IPS-18c (cell line): ENCODE results near the gene RFX8.
"Not testable (repeated sequence)": the region's sequence is repeated elsewhere in the genome, so short reads cannot be mapped to it uniquely, and the experiment has no call there.

Experiments used
- H3K4me3 ChIP-seq: 2 replicates; pipeline ENCODE4 v1.7.0; 2013; ENCODE audit warnings: low read depth, mild to moderate bottlenecking, low read length, moderate library complexity; ENCODE audit not compliant: insufficient read depth
- H3K9me3 ChIP-seq: one replicate; pipeline ENCODE4 v1.6.1; 2013; ENCODE audit warnings: mild to moderate bottlenecking, low read length, moderate library complexity; ENCODE audit not compliant: control insufficient read depth, insufficient read depth

The RFX8 gene

DNA sequence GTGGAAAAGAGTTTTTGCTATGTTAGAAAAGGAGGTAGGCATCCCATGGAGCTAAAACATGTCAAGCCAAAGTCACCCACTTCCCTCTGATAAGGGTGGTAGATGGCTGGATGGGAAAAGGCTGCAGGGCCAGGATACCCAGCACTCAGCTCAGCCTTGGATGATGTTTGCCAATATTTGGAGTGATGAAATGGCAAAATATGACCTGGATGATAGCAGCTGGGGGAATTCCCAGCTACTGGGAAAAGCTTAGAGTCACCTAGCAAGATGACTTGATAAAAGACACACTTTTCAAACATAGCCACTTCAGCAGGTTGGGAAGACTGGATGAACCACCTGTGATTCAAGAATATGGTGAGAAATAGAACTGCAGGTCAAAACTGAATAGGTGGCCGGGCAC lies 10.1 kb downstream of the RFX8 start:
- Histone ChIP-seq H3K9me3 (no peaks in the 10 kb centered on the region), H3K4me3 (no peak overlapping the region)

DNA sequence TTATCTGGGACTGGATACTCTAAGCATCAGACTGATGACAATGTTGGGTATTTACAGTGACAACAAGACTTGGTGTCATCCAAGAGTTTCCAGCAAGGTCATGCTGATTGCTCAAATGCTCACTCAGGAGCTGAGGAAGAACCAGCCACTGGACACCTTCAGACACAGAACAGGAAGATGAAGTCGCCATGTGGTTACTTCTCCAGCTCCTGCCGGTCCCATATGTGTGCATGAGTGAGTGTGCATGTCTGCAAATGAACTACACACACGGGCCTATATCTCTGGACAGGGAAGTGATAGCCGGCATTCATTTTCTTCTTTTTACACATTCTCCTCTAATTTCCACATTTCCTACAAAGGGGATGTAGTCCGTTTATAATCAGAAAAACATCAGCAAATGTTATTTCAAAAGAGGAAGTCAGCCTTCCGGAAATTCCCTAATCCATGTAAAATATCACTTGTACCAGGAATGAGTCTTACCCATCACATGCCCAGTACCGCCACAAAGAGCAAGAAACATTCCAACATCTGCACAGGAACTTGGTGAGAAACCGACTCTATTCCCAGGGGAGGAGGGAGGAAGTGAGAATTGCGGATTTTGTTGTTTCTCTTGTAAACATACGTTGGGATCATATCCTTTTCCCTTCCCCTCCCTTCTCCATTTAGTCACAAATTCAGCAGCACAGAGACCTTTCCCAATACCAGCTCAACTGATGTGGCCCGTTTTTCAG lies 10.8 kb downstream of the RFX8 start:
- no peak overlapping the region for H3K4me3 ChIP-seq
- no peaks in the 10 kb centered on the region for H3K9me3 ChIP-seq

- no peaks in the 10 kb centered on the region for H3K9me3 ChIP-seq
Measured at GRCh38 chr2:101463421-101463820, 11.5 kb downstream of the RFX8 start.

DNA sequence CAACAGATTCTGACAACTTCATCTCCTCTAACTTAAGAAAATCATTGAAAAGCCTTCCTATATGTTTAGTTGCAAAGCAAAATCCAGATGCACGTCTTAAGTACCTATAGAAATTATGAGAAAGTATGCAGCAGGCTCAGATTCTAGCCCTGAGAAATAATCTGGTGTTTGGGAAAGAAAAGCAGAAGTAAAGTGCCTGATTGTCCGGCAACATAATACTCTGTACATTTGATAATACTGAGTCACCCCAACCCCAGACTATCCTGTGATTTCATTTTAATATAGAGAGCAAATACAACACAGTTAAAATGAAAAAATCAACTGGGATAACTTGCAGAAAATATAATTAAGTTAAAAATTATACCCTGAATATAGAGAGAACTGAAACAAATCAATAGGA lies 13.5 kb downstream of the RFX8 start:
- no peak overlapping the region for H3K4me3 ChIP-seq
- H3K9me3 ChIP-seq: no peaks in the 10 kb centered on the region

More at GRCh38 chr2:101463421-101463820, 11.5 kb downstream of the RFX8 start:
- H3K4me3 ChIP-seq: no peak overlapping the region

- not testable (repeated sequence) for H3K4me3 ChIP-seq, H3K9me3 ChIP-seq
Measured at GRCh38 chr2:101454408-101454807, 20.5 kb downstream of the RFX8 start.

- H3K4me3 ChIP-seq: no peak overlapping the region
Measured at GRCh38 chr2:101450965-101451364, 23.9 kb downstream of the RFX8 start.

GRCh38 chr2:101446869-101447268 lies 28.0 kb downstream of the RFX8 start:
- no peak overlapping the region for H3K4me3 ChIP-seq
- no peaks in the 10 kb centered on the region for H3K9me3 ChIP-seq

More at GRCh38 chr2:101450965-101451364, 23.9 kb downstream of the RFX8 start:
- H3K9me3 ChIP-seq: no peaks in the 10 kb centered on the region

- no peak overlapping the region for H3K4me3 ChIP-seq
- no peaks in the 10 kb centered on the region for H3K9me3 ChIP-seq
Measured at GRCh38 chr2:101442667-101443061, 32.2 kb downstream of the RFX8 start.

- H3K4me3 ChIP-seq: no peak overlapping the region
Measured at GRCh38 chr2:101442042-101442666, 32.8 kb downstream of the RFX8 start.

DNA sequence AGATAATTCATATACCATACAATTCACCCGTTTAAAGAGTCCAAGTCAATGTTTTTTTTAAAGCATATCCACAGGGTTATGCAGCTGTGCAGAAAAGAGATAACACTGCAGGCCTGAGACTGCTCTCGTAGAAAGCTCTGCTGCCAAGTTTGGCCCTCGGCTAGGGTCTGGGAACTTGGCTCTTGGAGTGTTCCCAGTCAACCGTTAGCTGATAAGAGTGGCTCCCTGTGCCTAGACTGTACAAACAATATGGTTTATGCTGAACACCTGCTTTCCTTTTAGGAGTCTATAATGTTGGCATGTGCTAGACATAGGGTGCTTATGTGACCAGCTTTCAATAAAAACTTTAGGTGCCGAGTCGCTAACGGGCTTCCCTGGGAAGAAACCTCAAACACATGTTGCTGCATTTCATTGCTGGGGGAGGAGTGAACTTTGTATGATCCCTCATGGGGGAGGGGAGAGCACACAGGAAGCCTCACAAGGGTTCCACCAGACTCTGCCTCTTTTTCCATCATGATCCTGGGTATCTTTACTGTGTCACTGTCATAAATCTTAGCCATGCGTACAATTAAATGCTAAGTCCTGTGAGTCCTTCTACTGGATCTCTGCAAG lies 34.7 kb downstream of the RFX8 start:
- Histone ChIP-seq H3K9me3 (no peaks in the 10 kb centered on the region), H3K4me3 (no peak overlapping the region)

More at GRCh38 chr2:101442042-101442666, 32.8 kb downstream of the RFX8 start:
- H3K9me3 ChIP-seq: no peaks in the 10 kb centered on the region

DNA sequence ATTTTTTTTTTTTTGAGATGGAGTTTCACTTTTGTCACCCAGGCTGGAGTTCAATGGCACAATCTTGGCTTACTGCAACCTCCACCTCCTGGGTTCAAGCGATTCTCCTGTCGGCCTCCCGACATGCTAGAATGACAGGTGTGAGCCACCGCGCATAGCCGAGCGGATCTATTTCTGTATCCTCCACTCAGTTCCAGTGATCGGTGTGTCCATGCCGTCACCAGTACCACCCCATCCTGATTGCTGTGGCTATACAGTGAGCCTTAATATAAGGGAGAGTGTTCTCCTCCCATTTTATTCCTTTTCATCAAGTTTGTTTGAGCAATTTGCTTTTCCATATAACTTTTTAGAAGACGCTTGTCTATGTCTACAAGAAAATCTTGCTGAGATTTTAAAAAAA lies 35.2 kb downstream of the RFX8 start:
- H3K4me3 ChIP-seq: no peak overlapping the region
- no peaks in the 10 kb centered on the region for H3K9me3 ChIP-seq

DNA sequence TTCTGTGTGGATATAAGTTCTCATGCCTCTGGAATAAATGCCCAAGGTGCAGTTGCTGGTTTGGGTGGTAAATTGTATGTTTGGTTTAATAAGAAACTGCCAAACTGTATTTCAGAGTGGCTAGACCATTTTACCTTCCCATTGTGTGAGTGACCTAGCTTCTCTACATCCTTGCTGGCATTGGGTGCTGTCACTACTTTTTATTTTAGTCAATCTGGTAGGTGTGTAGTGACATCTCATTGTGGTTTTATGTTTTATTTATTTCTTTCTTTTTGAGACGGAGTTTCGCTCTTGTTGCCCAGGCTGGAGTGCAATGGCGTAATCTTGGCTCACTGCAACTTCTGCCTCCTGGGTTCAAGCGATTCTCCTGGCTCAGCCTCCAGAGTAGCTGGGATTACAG lies 36.4 kb downstream of the RFX8 start:
- H3K9me3 ChIP-seq, H3K4me3 ChIP-seq: not testable (repeated sequence)

- Histone ChIP-seq H3K4me3 (no peak overlapping the region), H3K9me3 (no peaks in the 10 kb centered on the region)
Measured at GRCh38 chr2:101435001-101435862, 39.7 kb downstream of the RFX8 start.

GRCh38 chr2:101433465-101433864 lies 41.4 kb downstream of the RFX8 start:
- H3K9me3 ChIP-seq: no peaks in the 10 kb centered on the region

DNA sequence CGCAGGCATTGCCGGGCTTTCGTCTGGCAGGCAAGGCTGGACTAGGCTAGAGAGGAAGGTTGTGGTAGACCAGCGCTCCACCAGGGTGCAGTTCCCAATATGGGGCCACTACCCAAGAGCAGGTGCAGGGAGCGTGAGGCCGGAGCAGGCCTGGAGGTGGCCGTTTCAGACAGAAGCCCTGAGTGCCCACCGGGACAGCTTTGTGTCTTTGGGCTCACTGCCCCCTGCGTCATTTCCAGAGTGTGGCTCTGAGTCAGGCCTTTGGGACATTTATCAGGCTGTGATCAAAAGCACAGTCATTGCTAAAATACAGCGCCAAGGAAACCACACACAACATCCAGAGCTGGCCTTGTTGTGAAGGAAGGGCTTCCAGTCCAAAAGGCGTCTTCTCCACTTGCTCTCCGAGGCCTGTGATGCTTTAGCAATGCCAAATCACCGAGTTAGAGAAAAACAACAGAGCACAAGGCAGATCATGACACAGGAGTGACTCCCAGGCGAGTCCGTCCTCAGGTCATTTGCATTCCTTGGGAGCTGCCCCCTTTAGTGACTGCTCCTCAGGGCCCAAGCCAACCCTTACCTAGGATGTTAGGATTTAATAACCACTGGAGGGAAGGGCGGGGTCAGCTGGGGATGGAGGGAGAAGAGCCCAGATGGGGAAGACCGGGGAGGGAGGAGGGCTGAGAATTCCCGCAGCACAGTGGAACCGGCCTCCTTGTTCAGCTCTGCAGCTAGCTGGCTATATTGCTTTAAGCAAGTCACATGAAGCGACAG lies 42.3 kb downstream of the RFX8 start:
- no peak overlapping the region for H3K4me3 ChIP-seq
- no peaks in the 10 kb centered on the region for H3K9me3 ChIP-seq

More at GRCh38 chr2:101433465-101433864, 41.4 kb downstream of the RFX8 start:
- no peak overlapping the region for H3K4me3 ChIP-seq

DNA sequence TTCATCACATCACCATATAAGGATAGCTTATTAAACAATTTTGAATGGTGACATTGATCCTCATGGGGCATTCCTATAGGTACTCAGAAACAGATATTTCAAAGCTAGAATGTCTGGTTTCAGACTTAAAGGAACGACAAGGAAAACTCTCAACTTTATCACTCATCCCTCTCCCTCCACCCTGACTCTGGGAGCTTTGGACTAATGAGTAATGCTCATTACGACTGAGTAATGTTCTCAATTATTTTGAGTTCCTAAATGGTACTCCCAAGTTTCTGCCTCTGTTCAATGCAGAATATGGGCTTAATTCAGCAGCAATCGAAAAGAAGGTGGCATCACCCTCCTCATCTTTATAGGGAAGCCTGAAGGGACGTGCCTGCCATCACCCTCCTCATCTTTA lies 43.4 kb downstream of the RFX8 start:
- H3K9me3 ChIP-seq: no peaks in the 10 kb centered on the region
- H3K4me3 ChIP-seq: no peak overlapping the region

GRCh38 chr2:101430156-101430555 lies 44.8 kb downstream of the RFX8 start:
- Histone ChIP-seq H3K4me3 (no peak overlapping the region), H3K9me3 (no peaks in the 10 kb centered on the region)
